Measurements from ENCODE around the gene TMEM63A.

TMEM63A gene

GRCh38 chr1:225866981-225867380, 15.2 kb downstream of the TMEM63A start:
- Histone ChIP-seq H3K27me3 (ENCODE audit: control insufficient read depth, insufficient read depth, low read length) (no peaks in the 10 kb centered on the region), H3K9ac (ENCODE audit: low read length) (no peak overlapping the region), H3K4me3 (ENCODE audit: low read length) (no peak overlapping the region), H3K27ac (ENCODE audit: low read depth, low read length) (no peak overlapping the region), H3K36me3 (ENCODE audit: control insufficient read depth, insufficient read depth, low read length) (peaks cover 42% of the 10 kb centered on the region), H3K4me1 (ENCODE audit: control insufficient read depth, insufficient read depth, low read length) (peaks cover 10% of the 10 kb centered on the region)

DNA sequence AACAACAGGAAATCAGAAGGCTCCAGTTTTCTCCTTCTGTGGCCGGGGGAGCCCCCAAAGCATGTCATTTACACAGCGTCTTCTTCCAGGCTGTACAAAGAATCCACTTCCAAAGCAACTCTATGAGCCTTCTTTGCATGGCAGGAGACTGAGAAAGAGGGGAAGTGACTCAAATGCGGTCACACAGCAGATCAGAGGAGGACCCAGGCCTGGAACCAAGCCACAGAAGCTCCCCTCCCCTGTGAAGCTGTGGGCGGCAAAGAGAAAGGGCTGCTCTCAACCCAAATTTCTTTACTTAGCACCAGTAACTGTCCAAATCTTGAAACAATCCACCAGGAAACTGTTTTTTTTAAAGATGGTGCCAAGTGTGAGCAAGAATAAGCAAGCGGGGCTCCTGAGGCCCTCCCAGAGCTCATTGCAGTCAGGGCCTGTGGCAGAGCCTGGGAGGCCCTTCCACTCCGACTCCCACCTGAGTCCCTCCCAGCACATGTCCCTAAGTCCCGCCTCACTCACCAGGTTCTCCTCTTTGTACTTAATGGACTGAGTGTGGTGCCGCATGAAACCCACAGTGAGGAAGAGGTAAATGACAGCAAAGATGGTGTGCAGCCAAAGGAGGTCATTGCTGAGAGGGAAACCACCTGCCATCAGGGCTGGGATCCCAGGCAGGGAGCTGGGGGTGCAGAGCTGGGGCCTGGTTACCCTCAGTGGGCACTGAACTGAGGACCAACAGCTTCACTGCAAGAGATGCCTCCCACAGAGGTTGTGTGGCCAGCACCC, 15.9 kb downstream of the TMEM63A start:
- Histone ChIP-seq H3K4me3 (ENCODE audit: low read length) (no peak overlapping the region), H3K9ac (ENCODE audit: low read length) (no peak overlapping the region), H3K27me3 (ENCODE audit: control insufficient read depth, insufficient read depth, low read length) (no peaks in the 10 kb centered on the region), H3K36me3 (ENCODE audit: control insufficient read depth, insufficient read depth, low read length) (peaks cover 43% of the 10 kb centered on the region), H3K4me1 (ENCODE audit: control insufficient read depth, insufficient read depth, low read length) (peaks cover 10% of the 10 kb centered on the region), H3K27ac (ENCODE audit: low read depth, low read length) (no peak overlapping the region)

DNA sequence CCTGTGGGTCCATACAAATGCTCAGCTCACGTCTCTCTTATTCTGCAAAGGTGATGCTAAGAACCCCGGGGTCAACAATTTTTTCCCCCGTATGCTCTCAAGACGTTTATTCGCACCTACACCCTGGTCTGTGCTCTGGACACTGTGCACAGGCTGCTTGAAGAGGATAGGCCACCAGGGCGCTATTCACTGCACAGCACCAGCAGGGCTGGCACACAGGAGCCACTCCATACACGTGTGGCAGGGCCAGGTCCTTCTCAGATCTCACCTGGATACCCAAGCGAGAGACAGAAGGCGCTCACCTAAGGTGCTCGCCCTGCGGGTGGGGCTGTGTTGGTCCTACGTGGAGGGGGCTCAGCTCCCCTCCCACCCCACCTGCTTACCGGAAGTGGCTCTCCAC, 16.7 kb downstream of the TMEM63A start:
- Histone ChIP-seq H3K4me1 (ENCODE audit: control insufficient read depth, insufficient read depth, low read length) (peaks cover 10% of the 10 kb centered on the region), H3K27me3 (ENCODE audit: control insufficient read depth, insufficient read depth, low read length) (no peaks in the 10 kb centered on the region), H3K27ac (ENCODE audit: low read depth, low read length) (no peak overlapping the region), H3K9ac (ENCODE audit: low read length) (no peak overlapping the region), H3K36me3 (ENCODE audit: control insufficient read depth, insufficient read depth, low read length) (peaks cover 45% of the 10 kb centered on the region), H3K4me3 (ENCODE audit: low read length) (no peak overlapping the region)

- Histone ChIP-seq H3K4me3 (ENCODE audit: low read length) (no peak overlapping the region), H3K9ac (ENCODE audit: low read length) (no peak overlapping the region), H3K36me3 (ENCODE audit: control insufficient read depth, insufficient read depth, low read length) (peaks cover 49% of the 10 kb centered on the region), H3K27ac (ENCODE audit: low read depth, low read length) (peak overlapping the region; percentile 82), H3K27me3 (ENCODE audit: control insufficient read depth, insufficient read depth, low read length) (no peaks in the 10 kb centered on the region), H3K4me1 (ENCODE audit: control insufficient read depth, insufficient read depth, low read length) (peaks cover 10% of the 10 kb centered on the region)
These were observed 19.0 kb downstream of the TMEM63A start for GRCh38 chr1:225863167-225863566.

- H3K4me1 ChIP-seq (ENCODE audit: control insufficient read depth, insufficient read depth, low read length): peaks cover 10% of the 10 kb centered on the region
- H3K9ac ChIP-seq (ENCODE audit: low read length): no peak overlapping the region
- H3K36me3 ChIP-seq (ENCODE audit: control insufficient read depth, insufficient read depth, low read length): peaks cover 46% of the 10 kb centered on the region
- H3K4me3 ChIP-seq (ENCODE audit: low read length): no peak overlapping the region
- peak overlapping the region; percentile 82 for H3K27ac ChIP-seq (ENCODE audit: low read depth, low read length)
- no peaks in the 10 kb centered on the region for H3K27me3 ChIP-seq (ENCODE audit: control insufficient read depth, insufficient read depth, low read length)
These were observed 19.6 kb downstream of the TMEM63A start for GRCh38 chr1:225862581-225862950.

GRCh38 chr1:225861834-225862580, 20.2 kb downstream of the TMEM63A start:
- peaks cover 44% of the 10 kb centered on the region for H3K36me3 ChIP-seq (ENCODE audit: control insufficient read depth, insufficient read depth, low read length)
- H3K27me3 ChIP-seq (ENCODE audit: control insufficient read depth, insufficient read depth, low read length): no peaks in the 10 kb centered on the region
- H3K4me3 ChIP-seq (ENCODE audit: low read length): no peak overlapping the region
- H3K4me1 ChIP-seq (ENCODE audit: control insufficient read depth, insufficient read depth, low read length): peaks cover 10% of the 10 kb centered on the region
- no peak overlapping the region for H3K27ac ChIP-seq (ENCODE audit: low read depth, low read length)
- H3K9ac ChIP-seq (ENCODE audit: low read length): no peak overlapping the region

- Histone ChIP-seq H3K4me1 (ENCODE audit: control insufficient read depth, insufficient read depth, low read length) (peaks cover 10% of the 10 kb centered on the region), H3K27me3 (ENCODE audit: control insufficient read depth, insufficient read depth, low read length) (no peaks in the 10 kb centered on the region), H3K27ac (ENCODE audit: low read depth, low read length) (no peak overlapping the region), H3K9ac (ENCODE audit: low read length) (no peak overlapping the region), H3K36me3 (ENCODE audit: control insufficient read depth, insufficient read depth, low read length) (peaks cover 38% of the 10 kb centered on the region), H3K4me3 (ENCODE audit: low read length) (no peak overlapping the region)
These were observed 21.2 kb downstream of the TMEM63A start for GRCh38 chr1:225860876-225861441.

DNA sequence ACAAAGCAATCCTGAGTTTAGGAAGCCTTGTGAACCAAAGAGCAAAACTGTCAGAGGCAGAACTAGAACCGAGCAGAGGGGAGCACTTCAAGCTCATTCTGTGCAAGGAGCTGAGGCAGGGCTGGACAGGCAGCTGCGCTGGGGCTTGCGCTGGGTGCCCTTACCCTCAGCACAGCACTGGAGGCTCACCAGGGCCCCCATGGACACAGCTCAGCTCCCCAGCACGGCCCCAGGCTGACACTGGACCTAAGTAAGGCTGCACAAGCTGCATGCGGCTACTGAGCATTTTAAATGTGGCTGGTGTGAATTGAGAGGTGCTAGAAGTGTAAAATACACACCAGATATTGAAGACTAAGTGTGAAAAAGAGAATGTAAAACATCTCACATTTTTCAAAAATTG, 22.1 kb downstream of the TMEM63A start:
- H3K27ac ChIP-seq (ENCODE audit: low read depth, low read length): no peak overlapping the region
- no peak overlapping the region for H3K9ac ChIP-seq (ENCODE audit: low read length)
- H3K4me1 ChIP-seq (ENCODE audit: control insufficient read depth, insufficient read depth, low read length): peaks cover 10% of the 10 kb centered on the region
- no peak overlapping the region for H3K4me3 ChIP-seq (ENCODE audit: low read length)
- peaks cover 35% of the 10 kb centered on the region for H3K36me3 ChIP-seq (ENCODE audit: control insufficient read depth, insufficient read depth, low read length)
- H3K27me3 ChIP-seq (ENCODE audit: control insufficient read depth, insufficient read depth, low read length): no peaks in the 10 kb centered on the region

GRCh38 chr1:225859151-225859550, 23.0 kb downstream of the TMEM63A start:
- peaks cover 10% of the 10 kb centered on the region for H3K4me1 ChIP-seq (ENCODE audit: control insufficient read depth, insufficient read depth, low read length)
- no peak overlapping the region for H3K9ac ChIP-seq (ENCODE audit: low read length)
- H3K36me3 ChIP-seq (ENCODE audit: control insufficient read depth, insufficient read depth, low read length): peaks cover 40% of the 10 kb centered on the region
- H3K27me3 ChIP-seq (ENCODE audit: control insufficient read depth, insufficient read depth, low read length): no peaks in the 10 kb centered on the region
- H3K4me3 ChIP-seq (ENCODE audit: low read length): no peak overlapping the region
- no peak overlapping the region for H3K27ac ChIP-seq (ENCODE audit: low read depth, low read length)

DNA sequence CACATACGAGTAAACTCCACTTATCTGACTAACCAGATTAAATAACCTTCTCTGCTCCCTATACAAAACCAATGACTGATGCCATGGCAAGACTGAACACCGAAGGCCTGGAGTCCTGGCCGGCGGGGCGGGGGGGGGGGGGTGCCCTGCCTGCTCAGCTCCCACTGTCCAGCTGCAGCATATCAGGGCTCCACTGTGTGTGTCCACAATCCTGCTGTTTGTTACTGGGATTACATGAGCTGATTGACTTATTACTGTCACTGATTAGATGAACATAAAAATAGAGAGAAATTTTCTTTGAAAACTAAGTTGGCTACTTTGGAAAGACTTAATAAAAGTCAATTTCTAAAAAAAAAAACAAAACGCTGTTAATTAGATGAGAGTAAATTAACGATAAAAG, 24.9 kb downstream of the TMEM63A start:
- H3K9ac ChIP-seq (ENCODE audit: low read length): no peak overlapping the region
- peaks cover 46% of the 10 kb centered on the region for H3K36me3 ChIP-seq (ENCODE audit: control insufficient read depth, insufficient read depth, low read length)
- H3K4me1 ChIP-seq (ENCODE audit: control insufficient read depth, insufficient read depth, low read length): no peaks in the 10 kb centered on the region
- H3K27ac ChIP-seq (ENCODE audit: low read depth, low read length): no peak overlapping the region
- H3K4me3 ChIP-seq (ENCODE audit: low read length): no peak overlapping the region
- H3K27me3 ChIP-seq (ENCODE audit: control insufficient read depth, insufficient read depth, low read length): no peaks in the 10 kb centered on the region

GRCh38 chr1:225855503-225856300, 26.5 kb downstream of the TMEM63A start:
- Histone ChIP-seq H3K4me3 (ENCODE audit: low read length) (no peak overlapping the region), H3K36me3 (ENCODE audit: control insufficient read depth, insufficient read depth, low read length) (peaks cover 32% of the 10 kb centered on the region), H3K9ac (ENCODE audit: low read length) (no peak overlapping the region), H3K27ac (ENCODE audit: low read depth, low read length) (no peak overlapping the region), H3K27me3 (ENCODE audit: control insufficient read depth, insufficient read depth, low read length) (no peaks in the 10 kb centered on the region), H3K4me1 (ENCODE audit: control insufficient read depth, insufficient read depth, low read length) (no peaks in the 10 kb centered on the region)

GRCh38 chr1:225853441-225853840, 28.7 kb downstream of the TMEM63A start:
- peaks cover 30% of the 10 kb centered on the region for H3K36me3 ChIP-seq (ENCODE audit: control insufficient read depth, insufficient read depth, low read length)
- no peaks in the 10 kb centered on the region for H3K4me1 ChIP-seq (ENCODE audit: control insufficient read depth, insufficient read depth, low read length)
- no peak overlapping the region for H3K9ac ChIP-seq (ENCODE audit: low read length)
- no peaks in the 10 kb centered on the region for H3K27me3 ChIP-seq (ENCODE audit: control insufficient read depth, insufficient read depth, low read length)
- H3K27ac ChIP-seq (ENCODE audit: low read depth, low read length): no peak overlapping the region
- H3K4me3 ChIP-seq (ENCODE audit: low read length): no peak overlapping the region

All from rectal smooth muscle tissue (tissue), 1 donor.